HL-60 (cell line): ENCODE measurements around the gene EFCAB6.

Experiments used
- DNase-seq, 2 experiments: peaks; one replicate each; pipeline ENCODE4 v3.0.0-alpha.2; 2010 to 2020; ENCODE audit warnings: low read depth in 1 of 2, low spot score in 1 of 2
- H3K27ac ChIP-seq: fragments of 250-450 bp; sonication (Bioruptor Pico); replicated peaks from 2 replicates; pipeline ENCODE4 v1.5.1; 2020; ENCODE audit warnings: mild to moderate bottlenecking, moderate library complexity
- H3K27me3 ChIP-seq: fragments of 250-450 bp; sonication (Bioruptor Pico); 2 replicates; pipeline ENCODE4 v1.5.1; 2021; ENCODE audit warnings: mild to moderate bottlenecking, moderate library complexity; ENCODE audit not compliant: insufficient read depth, poor library complexity, severe bottlenecking
- H3K4me3 ChIP-seq: replicated peaks from 2 replicates; pipeline ENCODE4 v1.5.1; 2011; ENCODE audit warnings: mild to moderate bottlenecking, control low read depth, low read length; ENCODE audit not compliant: insufficient read depth
- CTCF ChIP-seq: IDR thresholded peaks from one replicate; pipeline ENCODE4 v1.5.1; 2011; ENCODE audit warnings: low read length, control low read depth, inconsistent platforms; ENCODE audit not compliant: insufficient read depth
- GABPA ChIP-seq: IDR thresholded peaks from 2 replicates; pipeline ENCODE4 v1.6.1; 2012; ENCODE audit warnings: low read depth
- POLR2AphosphoS5 ChIP-seq: IDR thresholded peaks from 2 replicates; pipeline ENCODE4 v1.6.1; 2012; ENCODE audit warnings: low read depth
- REST ChIP-seq: IDR thresholded peaks from 2 replicates; pipeline ENCODE4 v1.6.1; 2012; ENCODE audit warnings: low read depth; ENCODE audit not compliant: insufficient replicate concordance
- SPI1 ChIP-seq: IDR thresholded peaks from 2 replicates; pipeline ENCODE4 v1.6.1; 2012; ENCODE audit warnings: low read depth, mild to moderate bottlenecking, borderline replicate concordance

EFCAB6 gene

GRCh38 chr22:43755452-43755851, 56.7 kb downstream of the EFCAB6 start:
- H3K27ac ChIP-seq, result no peak overlapping the region
- no peak for DNase-seq

GRCh38 chr22:43755011-43755410, 57.1 kb downstream of the EFCAB6 start:
- Histone ChIP-seq H3K27me3 (peaks cover 9% of the 10 kb centered on the region), H3K4me3 (no peak overlapping the region), H3K27ac (no peak overlapping the region)
- no peak for TF ChIP-seq GABPA
- no peak for TF ChIP-seq POLR2AphosphoS5
- TF ChIP-seq SPI1, result no peak
- TF ChIP-seq REST, result no peak
- TF ChIP-seq CTCF, result no peak
- DNase-seq, result no peak

More at GRCh38 chr22:43755452-43755851, 56.7 kb downstream of the EFCAB6 start:
- TF ChIP-seq GABPA (no peak), REST (no peak), SPI1 (no peak), CTCF (no peak), POLR2AphosphoS5 (no peak)
- Histone ChIP-seq H3K27me3 (peaks cover 6% of the 10 kb centered on the region), H3K4me3 (no peak overlapping the region)

GRCh38 chr22:43754176-43754575, 57.9 kb downstream of the EFCAB6 start:
- no peak overlapping the region for H3K4me3 ChIP-seq
- H3K27ac ChIP-seq, result no peak overlapping the region
- no peak for TF ChIP-seq GABPA
- no peak for TF ChIP-seq CTCF
- TF ChIP-seq REST, result no peak
- no peak for TF ChIP-seq POLR2AphosphoS5
- TF ChIP-seq SPI1, result no peak
- peaks cover 9% of the 10 kb centered on the region for H3K27me3 ChIP-seq
- DNase-seq, result no peak
